ENCODE results near the gene SLC25A30.
"Not testable (repeated sequence)": the region's sequence is repeated elsewhere in the genome, so short reads cannot be mapped to it uniquely, and the experiment has no call there.

The SLC25A30 gene

GRCh38 chr13:45403081-45403480, 15.1 kb downstream of the SLC25A30 start:
- Histone ChIP-seq H3K36me3 (ENCODE audit: control insufficient read depth, insufficient read depth, low read length) (no peaks in the 10 kb centered on the region), H3K4me1 (ENCODE audit: control insufficient read depth, insufficient read depth, low read length) (no peaks in the 10 kb centered on the region), H3K27me3 (ENCODE audit: control insufficient read depth, insufficient read depth, low read length) (no peaks in the 10 kb centered on the region), H3K4me3 (ENCODE audit: low read depth, low read length) (no peak overlapping the region), H3K9ac (ENCODE audit: low read depth, low read length) (no peak overlapping the region), H3K9me3 (ENCODE audit: control insufficient read depth, insufficient read depth, low read length) (no peaks in the 10 kb centered on the region)

GRCh38 chr13:45402641-45403040, 15.5 kb downstream of the SLC25A30 start:
- Histone ChIP-seq H3K9ac (ENCODE audit: low read depth, low read length) (no peak overlapping the region), H3K4me3 (ENCODE audit: low read depth, low read length) (no peak overlapping the region), H3K36me3 (ENCODE audit: control insufficient read depth, insufficient read depth, low read length) (no peaks in the 10 kb centered on the region), H3K4me1 (ENCODE audit: control insufficient read depth, insufficient read depth, low read length) (no peaks in the 10 kb centered on the region), H3K9me3 (ENCODE audit: control insufficient read depth, insufficient read depth, low read length) (no peaks in the 10 kb centered on the region), H3K27me3 (ENCODE audit: control insufficient read depth, insufficient read depth, low read length) (no peaks in the 10 kb centered on the region)

DNA sequence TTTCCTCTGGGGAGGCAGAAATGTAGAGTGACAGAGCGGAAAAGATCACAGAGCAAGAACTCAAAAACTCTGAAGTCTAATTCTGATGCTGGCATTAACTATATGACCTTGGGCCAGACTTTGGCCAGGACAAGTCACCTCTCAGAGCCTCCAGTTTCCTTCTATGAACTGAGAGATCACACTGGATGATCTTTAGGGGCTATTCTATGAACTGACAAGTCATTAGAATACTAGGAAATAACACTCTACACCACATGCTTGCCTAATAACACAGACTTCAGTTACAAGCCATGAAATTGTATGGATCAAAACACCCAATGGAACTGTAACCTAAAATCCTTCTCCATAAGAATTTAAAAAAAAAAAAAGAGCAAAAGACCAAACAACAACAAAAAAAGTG, 16.9 kb downstream of the SLC25A30 start:
- H3K36me3 ChIP-seq (ENCODE audit: control insufficient read depth, insufficient read depth, low read length) = no peaks in the 10 kb centered on the region
- H3K4me3 ChIP-seq (ENCODE audit: low read depth, low read length) = no peak overlapping the region
- no peaks in the 10 kb centered on the region for H3K4me1 ChIP-seq (ENCODE audit: control insufficient read depth, insufficient read depth, low read length)
- H3K9me3 ChIP-seq (ENCODE audit: control insufficient read depth, insufficient read depth, low read length) = no peaks in the 10 kb centered on the region
- H3K27me3 ChIP-seq (ENCODE audit: control insufficient read depth, insufficient read depth, low read length) = no peaks in the 10 kb centered on the region
- no peak overlapping the region for H3K9ac ChIP-seq (ENCODE audit: low read depth, low read length)

DNA sequence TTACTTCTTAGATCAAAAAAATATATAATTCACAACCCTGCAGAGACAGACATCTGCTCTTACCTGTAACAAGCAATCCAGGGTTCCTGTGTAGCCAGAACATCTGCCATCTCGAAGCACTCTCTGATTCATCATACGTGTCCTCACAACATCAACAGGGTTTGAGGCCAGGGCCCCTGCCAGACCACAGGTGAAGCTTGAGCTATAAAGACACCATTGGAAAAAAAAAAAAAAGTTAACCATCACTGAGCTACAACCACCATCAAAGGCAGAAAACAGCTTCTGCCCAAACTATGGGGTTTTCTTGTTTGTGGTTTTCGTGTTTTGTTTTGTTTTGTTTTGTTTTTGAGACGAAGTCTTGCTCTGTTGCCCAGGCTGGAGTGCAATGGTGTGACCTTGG, 19.3 kb downstream of the SLC25A30 start:
- H3K4me3 ChIP-seq (ENCODE audit: low read depth, low read length) = no peak overlapping the region
- H3K36me3 ChIP-seq (ENCODE audit: control insufficient read depth, insufficient read depth, low read length) = no peaks in the 10 kb centered on the region
- H3K9me3 ChIP-seq (ENCODE audit: control insufficient read depth, insufficient read depth, low read length) = no peaks in the 10 kb centered on the region
- no peaks in the 10 kb centered on the region for H3K27me3 ChIP-seq (ENCODE audit: control insufficient read depth, insufficient read depth, low read length)
- no peak overlapping the region for H3K9ac ChIP-seq (ENCODE audit: low read depth, low read length)
- no peaks in the 10 kb centered on the region for H3K4me1 ChIP-seq (ENCODE audit: control insufficient read depth, insufficient read depth, low read length)

DNA sequence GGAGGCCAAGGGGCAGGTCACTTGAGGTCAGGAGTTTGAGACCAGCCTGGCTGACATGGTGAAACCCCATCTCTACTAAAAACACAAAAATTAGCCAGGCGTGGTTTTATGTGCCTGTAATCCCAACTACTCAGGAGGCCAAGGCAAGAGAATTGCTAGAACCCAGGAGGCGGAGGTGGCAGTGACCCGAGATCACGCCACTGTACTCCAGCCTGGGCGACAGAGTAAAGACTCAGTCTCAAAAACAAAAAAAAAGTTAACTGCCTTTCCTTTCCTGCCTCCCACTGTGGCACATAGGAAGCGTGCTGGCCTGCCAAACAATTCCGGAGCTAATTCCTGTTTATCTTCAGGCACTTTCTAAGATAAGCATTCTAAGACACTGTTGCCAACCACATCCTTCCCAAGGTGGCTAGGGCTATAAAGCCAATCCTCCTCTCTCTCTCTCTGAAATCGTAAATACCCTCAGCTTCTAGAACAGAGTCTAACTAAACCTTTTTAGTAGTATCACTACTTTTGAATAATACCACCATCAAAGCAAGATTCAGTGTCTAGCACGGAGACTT, 21.6 kb downstream of the SLC25A30 start:
- H3K9me3 ChIP-seq (ENCODE audit: control insufficient read depth, insufficient read depth, low read length) = no peaks in the 10 kb centered on the region
- no peaks in the 10 kb centered on the region for H3K27me3 ChIP-seq (ENCODE audit: control insufficient read depth, insufficient read depth, low read length)
- no peak overlapping the region for H3K9ac ChIP-seq (ENCODE audit: low read depth, low read length)
- no peaks in the 10 kb centered on the region for H3K4me1 ChIP-seq (ENCODE audit: control insufficient read depth, insufficient read depth, low read length)
- no peak overlapping the region for H3K4me3 ChIP-seq (ENCODE audit: low read depth, low read length)
- H3K36me3 ChIP-seq (ENCODE audit: control insufficient read depth, insufficient read depth, low read length) = no peaks in the 10 kb centered on the region

DNA sequence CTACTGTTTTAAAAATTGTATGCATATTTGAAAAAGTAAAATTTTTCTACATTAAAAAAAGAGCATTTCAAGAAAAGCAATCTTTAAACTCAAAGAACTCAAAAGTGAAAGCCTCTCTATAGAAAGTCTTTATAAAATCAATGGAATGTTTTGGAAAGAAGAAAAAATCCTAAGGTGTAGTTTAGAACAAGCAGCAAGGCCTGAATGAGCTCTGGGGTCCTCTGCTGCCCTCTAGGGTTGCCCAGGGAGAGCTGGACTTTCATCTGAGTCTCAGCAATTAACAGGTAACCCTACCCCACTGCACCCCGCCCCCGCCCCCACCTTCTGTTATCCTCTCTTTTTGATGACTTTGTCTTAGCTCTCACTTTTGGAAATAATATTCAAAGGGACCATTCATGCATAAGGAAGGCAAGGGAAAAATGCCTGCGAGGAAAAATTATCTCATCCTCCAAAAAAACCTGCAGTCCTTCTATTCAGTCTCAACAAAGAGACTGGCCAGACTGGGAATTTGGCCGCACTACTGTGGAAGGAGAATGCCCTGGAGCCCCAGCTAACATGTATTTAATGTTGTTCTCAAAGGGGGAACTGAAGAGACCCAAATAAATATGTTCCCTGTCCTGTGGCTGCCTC, 24.1 kb downstream of the SLC25A30 start:
- Histone ChIP-seq H3K4me3 (ENCODE audit: low read depth, low read length) (no peak overlapping the region), H3K36me3 (ENCODE audit: control insufficient read depth, insufficient read depth, low read length) (no peaks in the 10 kb centered on the region), H3K27me3 (ENCODE audit: control insufficient read depth, insufficient read depth, low read length) (no peaks in the 10 kb centered on the region), H3K4me1 (ENCODE audit: control insufficient read depth, insufficient read depth, low read length) (no peaks in the 10 kb centered on the region), H3K9me3 (ENCODE audit: control insufficient read depth, insufficient read depth, low read length) (no peaks in the 10 kb centered on the region), H3K9ac (ENCODE audit: low read depth, low read length) (no peak overlapping the region)

GRCh38 chr13:45392811-45393210, 25.4 kb downstream of the SLC25A30 start:
- no peaks in the 10 kb centered on the region for H3K9me3 ChIP-seq (ENCODE audit: control insufficient read depth, insufficient read depth, low read length)
- H3K4me3 ChIP-seq (ENCODE audit: low read depth, low read length) = no peak overlapping the region
- H3K4me1 ChIP-seq (ENCODE audit: control insufficient read depth, insufficient read depth, low read length) = no peaks in the 10 kb centered on the region

GRCh38 chr13:45391926-45392325, 26.2 kb downstream of the SLC25A30 start:
- no peaks in the 10 kb centered on the region for H3K9me3 ChIP-seq (ENCODE audit: control insufficient read depth, insufficient read depth, low read length)
- no peak overlapping the region for H3K9ac ChIP-seq (ENCODE audit: low read depth, low read length)
- H3K4me3 ChIP-seq (ENCODE audit: low read depth, low read length) = no peak overlapping the region
- H3K4me1 ChIP-seq (ENCODE audit: control insufficient read depth, insufficient read depth, low read length) = no peaks in the 10 kb centered on the region
- no peaks in the 10 kb centered on the region for H3K36me3 ChIP-seq (ENCODE audit: control insufficient read depth, insufficient read depth, low read length)
- no peaks in the 10 kb centered on the region for H3K27me3 ChIP-seq (ENCODE audit: control insufficient read depth, insufficient read depth, low read length)

More at GRCh38 chr13:45392811-45393210, 25.4 kb downstream of the SLC25A30 start:
- H3K9ac ChIP-seq (ENCODE audit: low read depth, low read length) = no peak overlapping the region
- H3K27me3 ChIP-seq (ENCODE audit: control insufficient read depth, insufficient read depth, low read length) = no peaks in the 10 kb centered on the region
- H3K36me3 ChIP-seq (ENCODE audit: control insufficient read depth, insufficient read depth, low read length) = no peaks in the 10 kb centered on the region

- not testable (repeated sequence) for H3K9me3 ChIP-seq (ENCODE audit: control insufficient read depth, insufficient read depth, low read length); H3K36me3 ChIP-seq (ENCODE audit: control insufficient read depth, insufficient read depth, low read length); H3K27me3 ChIP-seq (ENCODE audit: control insufficient read depth, insufficient read depth, low read length); H3K4me3 ChIP-seq (ENCODE audit: low read depth, low read length); H3K4me1 ChIP-seq (ENCODE audit: control insufficient read depth, insufficient read depth, low read length); H3K9ac ChIP-seq (ENCODE audit: low read depth, low read length)
These were observed 27.0 kb downstream of the SLC25A30 start for GRCh38 chr13:45391128-45391527.

DNA sequence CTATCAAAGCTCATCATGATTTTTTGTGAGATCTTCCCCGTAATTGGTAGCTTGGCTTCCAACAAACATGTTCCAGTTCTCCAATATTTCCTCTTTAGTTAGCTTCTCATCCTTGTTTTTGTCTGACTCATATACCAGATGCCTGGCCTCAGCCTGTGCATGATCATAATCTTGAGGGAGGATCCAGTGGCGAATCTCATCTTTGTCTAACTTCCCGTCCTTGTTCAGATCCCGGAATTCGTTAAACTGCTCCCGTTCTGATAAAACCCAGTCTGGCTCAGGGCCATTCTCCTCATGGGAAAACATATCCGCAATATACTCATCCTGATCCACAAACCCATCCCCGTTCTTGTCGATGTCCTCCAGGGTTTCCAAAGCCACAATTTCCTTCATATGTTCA, 27.8 kb downstream of the SLC25A30 start:
- not testable (repeated sequence) for H3K27me3 ChIP-seq (ENCODE audit: control insufficient read depth, insufficient read depth, low read length); H3K9ac ChIP-seq (ENCODE audit: low read depth, low read length); H3K36me3 ChIP-seq (ENCODE audit: control insufficient read depth, insufficient read depth, low read length); H3K4me1 ChIP-seq (ENCODE audit: control insufficient read depth, insufficient read depth, low read length); H3K9me3 ChIP-seq (ENCODE audit: control insufficient read depth, insufficient read depth, low read length); H3K4me3 ChIP-seq (ENCODE audit: low read depth, low read length)

DNA sequence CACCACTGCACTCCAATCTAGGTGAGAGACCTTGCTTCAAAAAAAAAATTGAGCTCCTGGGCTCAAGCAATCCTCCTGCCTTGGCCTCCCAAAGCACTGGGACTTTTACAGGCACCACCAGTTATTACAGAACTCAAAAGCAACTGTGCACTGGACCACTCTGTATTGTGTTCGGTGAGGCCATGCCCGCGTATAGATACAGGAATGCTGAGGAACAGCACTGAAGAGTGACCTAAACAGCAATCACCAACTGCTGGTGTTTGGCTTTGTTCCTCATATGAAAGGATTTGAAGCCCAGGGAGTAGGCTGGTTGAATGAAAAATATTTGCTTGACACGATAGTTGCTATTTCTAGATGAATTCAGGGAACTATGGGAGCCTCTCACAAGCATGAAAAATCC, 29.5 kb downstream of the SLC25A30 start:
- H3K9me3 ChIP-seq (ENCODE audit: control insufficient read depth, insufficient read depth, low read length) = no peaks in the 10 kb centered on the region
- H3K4me3 ChIP-seq (ENCODE audit: low read depth, low read length) = no peak overlapping the region
- no peaks in the 10 kb centered on the region for H3K4me1 ChIP-seq (ENCODE audit: control insufficient read depth, insufficient read depth, low read length)
- H3K9ac ChIP-seq (ENCODE audit: low read depth, low read length) = no peak overlapping the region
- H3K36me3 ChIP-seq (ENCODE audit: control insufficient read depth, insufficient read depth, low read length) = no peaks in the 10 kb centered on the region
- no peaks in the 10 kb centered on the region for H3K27me3 ChIP-seq (ENCODE audit: control insufficient read depth, insufficient read depth, low read length)

DNA sequence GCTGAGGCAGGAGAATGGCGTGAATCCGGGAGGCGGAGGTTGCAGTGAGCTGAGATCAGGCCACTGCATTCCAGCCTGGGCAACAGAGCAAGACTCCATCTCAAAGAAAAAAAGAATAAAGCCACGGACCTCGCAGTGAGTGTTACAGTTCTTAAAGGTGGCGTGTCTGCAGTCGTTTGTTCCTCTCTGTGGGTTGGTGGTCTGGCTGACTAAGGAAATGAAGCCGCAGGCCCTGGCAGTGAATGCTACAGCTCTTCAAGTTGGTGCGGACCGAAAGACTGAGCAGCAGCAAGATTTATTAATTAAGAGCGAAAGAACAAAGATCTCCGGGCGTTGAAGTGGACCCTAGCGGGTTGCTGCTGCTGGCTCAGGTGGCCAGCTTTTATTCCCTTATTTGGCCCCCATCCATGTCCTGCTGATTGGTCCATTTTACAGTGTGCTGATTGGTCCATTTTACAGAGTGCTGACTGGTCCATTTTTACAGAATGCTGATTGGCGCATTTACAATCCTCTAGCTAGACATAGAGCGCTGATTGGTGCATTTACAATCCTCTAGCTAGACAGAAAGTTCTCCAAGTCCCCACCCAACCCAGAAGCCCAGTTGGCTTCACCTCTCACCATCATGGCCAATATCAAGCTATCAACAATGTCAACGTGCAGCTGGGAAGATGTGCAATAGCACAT, 31.1 kb downstream of the SLC25A30 start:
- not testable (repeated sequence) for H3K27me3 ChIP-seq (ENCODE audit: control insufficient read depth, insufficient read depth, low read length); H3K9me3 ChIP-seq (ENCODE audit: control insufficient read depth, insufficient read depth, low read length); H3K36me3 ChIP-seq (ENCODE audit: control insufficient read depth, insufficient read depth, low read length); H3K4me3 ChIP-seq (ENCODE audit: low read depth, low read length); H3K4me1 ChIP-seq (ENCODE audit: control insufficient read depth, insufficient read depth, low read length); H3K9ac ChIP-seq (ENCODE audit: low read depth, low read length)

Measured in iPS-15b (cell line).